AG09309 (cell line): ENCODE data around the gene SGK1.

Source experiments
- DNase-seq: peaks from one replicate; pipeline ENCODE4 v3.0.0-alpha.2; 2010; ENCODE audit warnings: low read depth
- H3K4me3 ChIP-seq: 2 replicates; pipeline ENCODE4 v1.5.1; 2011; ENCODE audit warnings: mild to moderate bottlenecking, low read depth, low read length, moderate library complexity; ENCODE audit not compliant: control insufficient read depth
- CTCF ChIP-seq: IDR thresholded peaks from 2 replicates; pipeline ENCODE4 v1.5.1; 2011; ENCODE audit warnings: mild to moderate bottlenecking, low read depth, low read length, inconsistent platforms; ENCODE audit not compliant: insufficient read depth, control insufficient read depth; ENCODE audit errors: missing control alignments

Gene SGK1

GRCh38 chr6:134148566-134148965 lies 169.3 kb downstream of the SGK1 start:
- no peak overlapping the region for H3K4me3 ChIP-seq
- no peak for TF ChIP-seq CTCF
- DNase-seq: no peak

- no peak for TF ChIP-seq CTCF
- no peak for DNase-seq
- H3K4me3 ChIP-seq: no peak overlapping the region
Observed at GRCh38 chr6:134147034-134147533, 170.8 kb downstream of the SGK1 start.

GRCh38 chr6:134146268-134147033 lies 171.5 kb downstream of the SGK1 start:
- no peak overlapping the region for H3K4me3 ChIP-seq
- DNase-seq: no peak
- TF ChIP-seq CTCF: no peak

- no peak for TF ChIP-seq CTCF
- no peak for DNase-seq
- no peak overlapping the region for H3K4me3 ChIP-seq
Observed at GRCh38 chr6:134145786-134146185, 172.1 kb downstream of the SGK1 start.

- peak; percentile 51 for DNase-seq
- H3K4me3 ChIP-seq: no peak overlapping the region
- no peak for TF ChIP-seq CTCF
Observed at GRCh38 chr6:134138226-134138975, 179.5 kb downstream of the SGK1 start.

GRCh38 chr6:134134654-134135053 lies 183.3 kb downstream of the SGK1 start:
- TF ChIP-seq CTCF: no peak
- DNase-seq: no peak
- no peak overlapping the region for H3K4me3 ChIP-seq
